K562 (cell line): ENCODE data around the gene GPM6B. TPM values are rescaled to one million over a fixed set of nuclear protein-coding genes. Genes with fewer than 3 reads are reported as not detected.

Experiments used
- ATAC-seq: fragments of 200-7000 bp; cut with Tn5 transposase; 3 replicates; pipeline ENCODE4 v1.9.1; 2020; ENCODE audit warnings: moderate library complexity
- BruUV-seq: library from RNA; stranded (reverse); fragments of 400-500 nt; replicated peaks from 2 replicates; lab custom pipeline; 2021; lab: Mats Ljungman, UMichigan
- CTCF ChIA-PET: fragments of 300-600 bp; formaldehyde crosslinking; extraction: SDS; loops from one replicate; lab custom pipeline; 2021; ENCODE audit warnings: low intra/inter-chr PET ratio; lab: Yijun Ruan, JAX
- POLR2A ChIA-PET: fragments of 300-600, 350-650 bp; sonication (Branson Sonifier 250); formaldehyde crosslinking; extraction: SDS; loops from one replicate; lab custom pipeline; 2021; ENCODE audit warnings: antibody characterized with exemption, inconsistent platforms; lab: Yijun Ruan, JAX
- DNase-seq, 4 experiments: peaks; one replicate each; pipeline versions ENCODE4 v3.0.0 to v3.0.0-alpha.2; 2011 to 2018; ENCODE audit warnings: low spot score in 3 of 4, mixed read lengths in 3 of 4; ENCODE audit errors: extremely low read depth in 1 of 4
- FAIRE-seq: peaks from 2 replicates; lab custom pipeline; 2011; peaks lifted over from hg19 to GRCh38; lab: Jason Lieb, UNC
- H2AFZ ChIP-seq: 2 replicates; pipeline ENCODE4 v1.6.0; 2011; ENCODE audit warnings: low read depth, low read length, control low read depth, inconsistent platforms
- H3K27ac ChIP-seq: fragments of 200-600 bp; 3 replicates; pipeline ENCODE4 v1.8.0; 2011; ENCODE audit warnings: low read depth, mild to moderate bottlenecking, control low read depth, inconsistent platforms, low read length, moderate library complexity, mixed read lengths; ENCODE audit errors: extremely low read depth
- H3K27me3 ChIP-seq, 2 experiments: fragments of 300-600 bp in 1 of 2; 2 replicates in 1 of 2; 3 replicates in 1 of 2; pipeline versions ENCODE4 v1.6.0 to v1.8.0; 2011; ENCODE audit warnings: inconsistent platforms in 2 of 2, low read length in 2 of 2, mild to moderate bottlenecking in 1 of 2, mixed read lengths in 1 of 2, moderate library complexity in 1 of 2; ENCODE audit not compliant: control insufficient read depth in 2 of 2, insufficient read depth in 2 of 2
- H3K36me3 ChIP-seq: fragments of 300-600 bp; 3 replicates; pipeline ENCODE4 v1.8.0; 2011; ENCODE audit warnings: mild to moderate bottlenecking, low read length, inconsistent platforms; ENCODE audit not compliant: control insufficient read depth, insufficient read depth
- H3K4me1 ChIP-seq, 2 experiments: fragments of 200-600 bp in 1 of 2; replicated peaks in 1 of 2; 2 replicates in 1 of 2; 3 replicates in 1 of 2; pipeline versions ENCODE4 v1.5.1 to v1.8.0; 2011; ENCODE audit warnings: inconsistent platforms in 2 of 2, low read length in 2 of 2, mild to moderate bottlenecking in 1 of 2, mixed read lengths in 1 of 2, moderate library complexity in 1 of 2; ENCODE audit not compliant: control insufficient read depth in 2 of 2, insufficient read depth in 2 of 2
- H3K4me2 ChIP-seq: 2 replicates; pipeline ENCODE4 v1.6.1; 2011; ENCODE audit warnings: low read length, control low read depth, inconsistent platforms, mixed read lengths; ENCODE audit not compliant: insufficient read depth
- H3K4me3 ChIP-seq: fragments of 200-600 bp; sonication (generic), shearing (Covaris generic); 2 replicates; pipeline ENCODE4 v1.5.1; 2016; ENCODE audit warnings: control low read depth, inconsistent platforms
- H3K79me2 ChIP-seq: fragments of 200-600 bp; 3 replicates; pipeline ENCODE4 v1.8.0; 2011; ENCODE audit warnings: low read length, inconsistent platforms; ENCODE audit not compliant: control insufficient read depth, insufficient read depth
- H3K9ac ChIP-seq, 2 experiments: 2 replicates each; pipeline versions ENCODE4 v1.6.0 to v1.6.1; 2011; ENCODE audit warnings: low read depth in 2 of 2, low read length in 2 of 2, control low read depth in 1 of 2, inconsistent platforms in 1 of 2, mild to moderate bottlenecking in 1 of 2, mixed read lengths in 1 of 2; ENCODE audit not compliant: insufficient read depth in 1 of 2
- H3K9me1 ChIP-seq: one replicate; pipeline ENCODE4 v1.6.0; 2011; ENCODE audit warnings: inconsistent platforms, mild to moderate bottlenecking, low read length, moderate library complexity; ENCODE audit not compliant: control insufficient read depth, insufficient read depth
- H3K9me3 ChIP-seq: replicated peaks from 2 replicates; pipeline ENCODE4 v1.5.1; 2011; ENCODE audit warnings: low read depth, low read length, inconsistent platforms; ENCODE audit not compliant: control insufficient read depth, insufficient read depth
- H4K20me1 ChIP-seq: replicated peaks from 2 replicates; pipeline ENCODE4 v1.6.1; 2011; ENCODE audit warnings: low read length, inconsistent platforms, mixed read lengths; ENCODE audit not compliant: control insufficient read depth, insufficient read depth
- BHLHE40 ChIP-seq: IDR thresholded peaks from 2 replicates; pipeline ENCODE4 v1.6.1; 2011; ENCODE audit warnings: low read length, improper control_type of control experiment
- IRF9 ChIP-seq: fragments of 450-650 bp; IDR thresholded peaks from 2 replicates; pipeline ENCODE4 v1.6.1; 2016; ENCODE audit warnings: missing biosample characterization, missing genetic modification characterization
- POU5F1 ChIP-seq: fragments of 150-350 bp; IDR thresholded peaks from 2 replicates; pipeline ENCODE4 v1.6.1; 2014; ENCODE audit warnings: borderline replicate concordance, low read length, low read depth, mild to moderate bottlenecking; ENCODE audit not compliant: partially characterized antibody
- RAD21 ChIP-seq, 2 experiments: fragments of 250-450 bp in 1 of 2; fragments of 450-650 bp in 1 of 2; sonication (Bioruptor Pico) in 1 of 2; formaldehyde crosslinking in 1 of 2; IDR thresholded peaks in 1 of 2; conservative IDR thresholded peaks in 1 of 2; 2 replicates each; pipeline versions ENCODE4 v1.4.0 to v1.8.0; 2020 to 2022; ENCODE audit warnings: mild to moderate bottlenecking in 2 of 2, moderate library complexity in 1 of 2
- TCF3 ChIP-seq: sonication (generic); formaldehyde crosslinking; IDR thresholded peaks from 2 replicates; pipeline ENCODE4 v1.4.0; 2020; ENCODE audit warnings: mild to moderate bottlenecking, missing genetic modification reagents
- TGIF2 ChIP-seq: sonication (generic); formaldehyde crosslinking; IDR thresholded peaks from 2 replicates; pipeline ENCODE4 v1.8.1; 2022; ENCODE audit warnings: mild to moderate bottlenecking, missing genetic modification reagents, moderate library complexity
- ZBTB34 ChIP-seq: fragments of 250-450 bp; sonication (Bioruptor Pico); IDR thresholded peaks from 2 replicates; pipeline ENCODE4 v1.8.0; 2021; ENCODE audit warnings: mild to moderate bottlenecking, moderate library complexity
- ZNF197 ChIP-seq: fragments of 200-800 bp; sonication (Bioruptor generic); IDR thresholded peaks from 2 replicates; pipeline ENCODE4 v1.6.1; 2016; ENCODE audit warnings: low read depth, missing genetic modification characterization, missing compliant biosample characterization
- ZNF280B ChIP-seq: fragments of 250-450 bp; sonication (Bioruptor Pico); IDR thresholded peaks from 2 replicates; pipeline ENCODE4 v1.5.1; 2021; ENCODE audit warnings: mild to moderate bottlenecking
- ZNF644 ChIP-seq: fragments of 200-800 bp; sonication (Bioruptor generic); IDR thresholded peaks from 2 replicates; pipeline ENCODE4 v1.6.1; 2016; ENCODE audit warnings: low read depth, missing genetic modification characterization, missing compliant biosample characterization
- WGBS: fragments of 100-300 bp; shearing (Covaris generic); methylation state at CpG from one replicate; pipeline ENCODE4 v1.1.6; 2016; ENCODE audit warnings: low coverage, mixed read lengths; ENCODE audit not compliant: insufficient coverage; ENCODE audit errors: missing lambda C conversion rate; 5-methylcytosine and 5-hydroxymethylcytosine counted together
- in situ Hi-C: fragments of 300-500 bp; cut with MboI; formaldehyde crosslinking; loops from 4 replicates; pipeline ENCODE4 v1.15.0; 2018; ENCODE audit warnings: inconsistent platforms, mixed read lengths
- intact Hi-C: fragments of 100-400 bp; cut with micrococcal nuclease; formaldehyde crosslinking; loops from 2 replicates; pipeline ENCODE4 v1.14.2; 2022
- polyA plus RNA-seq, 8 experiments: library from polyadenylated mRNA; depleted of rRNA in 4 of 8; stranded (reverse) in 5 of 8; unstranded in 3 of 8; fragments of >200 nt; fragmentation: Nextera tagmentation in 2 of 8; fragmentation: Illumina TruSeq in 1 of 8; extraction: Ambion mirVana in 2 of 8; extraction: Trizol in 1 of 8; gene quantifications; 2 replicates each; pipeline versions ENCODE4 v1.2.1 to v1.2.3, GENCODE V29; 2011 to 2014; ENCODE audit warnings: inconsistent platforms in 1 of 8, missing spikeins in 1 of 8
- total RNA-seq, 7 experiments: library from RNA; depleted of rRNA in 6 of 7; stranded (reverse); fragments of >200 nt in 6 of 7; fragmentation: Illumina TruSeq in 2 of 7; extraction: Trizol in 2 of 7; gene quantifications; 2 replicates each; pipeline versions ENCODE4 v1.2.1 to v1.2.3, GENCODE V29; 2011 to 2021; ENCODE audit warnings: low replicate concordance in 1 of 7
- TF ChIP-seq, protein P1 (sequence below): fragments of 450-650 bp; formaldehyde crosslinking; IDR thresholded peaks from 2 replicates; pipeline ENCODE4 v1.4.0; 2022; ENCODE audit warnings: mild to moderate bottlenecking, moderate library complexity

GPM6B gene
- total and polyA plus RNA-seq, 9 of the 15 experiments (the other 6 are each of a cell fraction or from before 2014, with no cell fraction given): 0.14 to 0.32 TPM; not detected in 7

GRCh38 chrX:13805241-13805640, 11.7 kb downstream of the GPM6B start:
- ATAC-seq: no peak
- CTCF ChIA-PET: no interaction called here

GRCh38 chrX:13803116-13803515, 13.8 kb downstream of the GPM6B start:
- ChIA-PET CTCF (no interaction called here), POLR2A (no interaction called here)
- Histone ChIP-seq H3K27ac (no peak overlapping the region), H3K27me3 (peaks cover 3 to 14% of the 10 kb centered on the region in 2 experiments), H4K20me1 (no peaks in the 10 kb centered on the region), H3K9me1 (no peaks in the 10 kb centered on the region), H3K79me2 (no peaks in the 10 kb centered on the region), H2AFZ (no peak overlapping the region), H3K9ac (no peak overlapping the region), H3K4me2 (no peak overlapping the region), H3K4me3 (no peak overlapping the region), H3K9me3 (no peaks in the 10 kb centered on the region), H3K36me3 (no peaks in the 10 kb centered on the region), H3K4me1 (no peaks in the 10 kb centered on the region)
- no peak for FAIRE-seq
- 0% methylated on average over 5 of the region's 6 CpGs for WGBS
- DNase-seq: no peak
- in situ Hi-C loops (no loop called here), intact Hi-C loops (no loop called here)
- BruUV-seq: no TSS peak
- ATAC-seq: no peak
- TF ChIP-seq, protein P1, sequence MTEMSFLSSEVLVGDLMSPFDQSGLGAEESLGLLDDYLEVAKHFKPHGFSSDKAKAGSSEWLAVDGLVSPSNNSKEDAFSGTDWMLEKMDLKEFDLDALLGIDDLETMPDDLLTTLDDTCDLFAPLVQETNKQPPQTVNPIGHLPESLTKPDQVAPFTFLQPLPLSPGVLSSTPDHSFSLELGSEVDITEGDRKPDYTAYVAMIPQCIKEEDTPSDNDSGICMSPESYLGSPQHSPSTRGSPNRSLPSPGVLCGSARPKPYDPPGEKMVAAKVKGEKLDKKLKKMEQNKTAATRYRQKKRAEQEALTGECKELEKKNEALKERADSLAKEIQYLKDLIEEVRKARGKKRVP: no peak
- TF ChIP-seq ZNF644 (tag): no peak
- TF ChIP-seq TGIF2: no peak
- no peak for TF ChIP-seq ZNF197
- no peak for TF ChIP-seq IRF9 (tag)
- no peak for TF ChIP-seq ZBTB34 (CRISPR knock-in tag)
- no peak for TF ChIP-seq ZNF280B (CRISPR knock-in tag)
- TF ChIP-seq POU5F1: no peak
- no peak for TF ChIP-seq TCF3 (CRISPR knock-in tag)

More at GRCh38 chrX:13805241-13805640, 11.7 kb downstream of the GPM6B start:
- no TSS peak for BruUV-seq
- in situ Hi-C loops: no loop called here
- TF ChIP-seq RAD21 (CRISPR knock-in tag; conservative IDR thresholded peaks at IDR 0.05 in 1 of 2, IDR thresholded peaks at IDR 0.05 in 1 of 2): peak in 1 of 2 experiments; percentile 21; a peak in 2 of 4 replicates
- no peak for TF ChIP-seq BHLHE40
- H3K36me3 ChIP-seq: no peaks in the 10 kb centered on the region
- no peak overlapping the region for H2AFZ ChIP-seq
- H3K9ac ChIP-seq: no peak overlapping the region
- no peaks in the 10 kb centered on the region for H3K4me1 ChIP-seq
- POLR2A ChIA-PET: no interaction called here
- H3K4me2 ChIP-seq: no peak overlapping the region
- no peak overlapping the region for H3K27ac ChIP-seq
- H3K4me3 ChIP-seq: no peak overlapping the region
- H3K27me3 ChIP-seq: peaks cover 3 to 14% of the 10 kb centered on the region in 2 experiments
- FAIRE-seq: no peak
- no peaks in the 10 kb centered on the region for H3K9me3 ChIP-seq
- WGBS: 0% methylated on average over 2 of the region's 2 CpGs
- no peaks in the 10 kb centered on the region for H4K20me1 ChIP-seq
- DNase-seq: peak in 2 of 4 experiments; percentile 10 to 11
- no peaks in the 10 kb centered on the region for H3K79me2 ChIP-seq
- intact Hi-C loops: no loop called here
- H3K9me1 ChIP-seq: no peaks in the 10 kb centered on the region
